Fibroblast of skin of right quadriceps (primary cell): ENCODE data around the gene URM1.
"Not testable (repeated sequence)": the region's sequence is repeated elsewhere in the genome, so short reads cannot be mapped to it uniquely, and the experiment has no call there.

Experiments used
- DNase-seq: peaks from one replicate; pipeline ENCODE4 v3.0.0-alpha.2; 2013

The URM1 gene

DNA sequence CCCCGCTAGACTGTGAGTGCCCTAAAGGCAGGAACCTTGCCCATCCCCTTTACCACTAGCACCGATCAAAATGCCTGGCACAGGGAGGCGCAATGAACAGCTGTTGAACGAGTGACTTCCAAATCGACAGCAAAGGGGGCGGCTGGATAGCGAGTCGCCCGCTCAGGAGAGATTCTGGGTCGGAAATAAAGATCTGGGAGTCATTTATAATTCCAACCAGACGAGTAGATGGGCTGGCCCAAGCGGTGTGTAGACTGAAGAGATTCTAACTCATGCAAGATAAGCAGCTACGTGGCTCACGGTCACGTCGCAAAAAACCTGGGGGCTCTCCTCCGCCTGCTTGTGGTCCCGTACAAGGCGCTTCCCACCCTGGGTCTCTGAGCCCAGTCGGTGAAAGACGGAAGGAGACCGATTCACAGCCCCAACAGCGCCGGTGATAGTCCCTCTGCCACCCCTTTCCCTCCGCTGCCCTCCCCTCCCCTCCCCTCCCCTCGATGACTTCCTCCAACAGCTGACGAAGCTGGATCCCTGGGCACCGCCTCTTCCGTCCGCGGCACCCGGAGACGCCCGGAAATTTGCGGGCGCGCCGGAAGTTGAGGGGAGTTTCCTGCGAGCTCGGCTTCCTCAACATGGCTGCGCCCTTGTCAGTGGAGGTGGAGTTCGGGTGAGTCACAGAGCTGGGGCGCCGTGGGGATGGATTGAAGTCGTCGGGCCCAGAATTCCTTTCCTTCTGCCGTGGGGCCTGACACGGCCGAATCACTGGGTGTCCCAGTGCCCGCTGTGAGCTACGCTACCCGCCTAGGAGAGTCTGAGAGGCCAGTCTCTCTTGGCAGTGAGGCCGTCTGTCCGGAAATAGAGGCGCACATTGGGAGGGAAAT, at the start of gene URM1:
Gene URM1 (plus strand): TSS at position 623 of the 878 bp plus-strand sequence. CDS start 7 bp downstream, at position 630.
- peak; percentile 97 for DNase-seq

DNA sequence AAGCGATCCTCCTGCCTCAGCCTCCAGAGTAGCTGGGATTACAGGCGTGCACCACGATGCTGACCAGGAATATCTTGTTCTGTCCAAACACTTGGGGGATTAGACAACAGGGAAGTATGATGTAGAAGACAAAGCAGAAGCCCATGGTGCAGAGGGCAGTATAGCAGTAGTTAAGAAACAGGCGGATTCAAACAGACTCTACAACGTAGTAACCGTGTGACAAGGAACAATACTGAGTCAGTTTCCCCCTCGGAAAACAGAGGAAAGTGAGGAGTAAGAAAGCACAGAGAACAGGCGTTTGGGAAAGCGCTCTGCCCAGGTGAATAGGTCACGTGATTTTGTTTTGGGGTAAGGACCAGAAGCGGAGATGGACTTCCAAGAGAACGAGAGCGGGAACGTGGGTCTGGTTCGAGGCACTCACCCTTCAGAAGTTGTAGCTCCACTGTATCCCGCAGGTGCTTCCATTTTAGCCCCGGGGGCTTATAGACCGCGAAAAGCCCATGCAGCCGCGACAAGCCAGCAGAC, 49.2 kb upstream of the URM1 start:
- DNase-seq: no peak

- peak; percentile 95 for DNase-seq
These were observed 48.6 kb upstream of the URM1 start, which contains the start of the genes COQ4 and TRUB2 for GRCh38 chr9:128322404-128323211. Gene COQ4 (plus strand): TSS chr9:128322839. CDS start chr9:128322859, 20 bp downstream. Gene TRUB2 (minus strand): TSS chr9:128322447. CDS start chr9:128322408, 39 bp downstream.

DNA sequence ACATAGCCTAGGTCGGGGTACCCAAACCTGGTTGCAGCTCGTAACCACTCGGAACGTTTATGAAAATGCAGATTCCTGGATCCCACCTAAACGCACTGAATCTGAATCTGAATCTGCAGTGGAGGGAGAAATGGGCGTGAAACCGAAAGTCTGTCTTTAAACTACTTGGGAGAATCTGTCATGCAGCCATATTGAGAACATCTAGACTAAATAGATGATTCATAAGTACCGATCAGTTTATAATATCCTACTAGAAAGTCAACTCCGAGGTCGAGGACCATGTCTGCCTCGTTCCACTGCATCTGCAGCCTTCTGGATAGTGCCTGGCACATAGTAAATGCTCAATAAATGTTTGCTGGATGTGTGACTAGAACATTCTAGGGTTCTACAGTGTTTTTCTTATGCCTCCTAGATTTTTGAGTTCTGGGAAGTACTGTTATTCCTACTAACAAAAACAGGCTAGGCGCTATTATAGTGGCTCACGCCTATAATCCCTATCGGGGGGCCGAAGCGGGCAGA, 47.9 kb upstream of the URM1 start:
- DNase-seq: no peak

DNA sequence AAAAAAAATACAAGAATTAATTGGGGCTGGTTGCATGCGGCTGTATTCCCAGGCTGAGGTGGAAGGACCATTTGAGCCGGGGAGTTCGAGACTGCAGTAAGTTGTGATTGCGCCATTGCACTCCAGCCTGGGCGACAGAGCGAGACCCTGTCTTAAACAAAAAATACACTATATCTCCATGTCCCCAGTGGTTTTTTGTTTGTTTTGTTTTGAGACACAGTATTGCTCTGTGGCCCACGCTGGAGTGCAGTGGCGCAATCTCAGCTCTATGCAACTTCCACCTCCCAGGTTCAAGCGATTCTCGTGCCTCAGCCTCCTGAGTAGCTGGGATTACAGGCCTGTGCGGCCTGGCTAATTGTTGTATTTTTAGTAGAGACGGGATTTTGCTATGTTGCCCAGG, 47.4 kb upstream of the URM1 start:
- DNase-seq: no peak

DNA sequence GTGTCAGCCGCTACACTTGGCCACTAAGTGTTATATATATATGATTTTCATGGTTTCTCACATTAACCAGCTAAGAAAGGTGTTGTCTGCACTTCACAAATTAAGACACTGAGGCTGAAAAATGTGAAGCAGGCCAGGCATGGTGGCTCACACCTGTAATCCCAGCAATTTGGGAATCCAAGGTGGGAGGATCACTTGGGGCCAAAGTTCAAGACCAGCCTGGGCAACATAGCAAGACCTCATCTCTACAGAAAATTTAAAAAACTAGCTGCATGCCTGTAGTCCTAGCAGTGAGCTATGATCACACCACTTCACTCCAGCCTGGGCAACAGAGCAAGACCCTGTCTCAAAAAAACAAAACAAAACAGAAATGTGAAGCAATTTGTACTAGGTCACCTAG, 46.8 kb upstream of the URM1 start:
- no peak for DNase-seq

DNA sequence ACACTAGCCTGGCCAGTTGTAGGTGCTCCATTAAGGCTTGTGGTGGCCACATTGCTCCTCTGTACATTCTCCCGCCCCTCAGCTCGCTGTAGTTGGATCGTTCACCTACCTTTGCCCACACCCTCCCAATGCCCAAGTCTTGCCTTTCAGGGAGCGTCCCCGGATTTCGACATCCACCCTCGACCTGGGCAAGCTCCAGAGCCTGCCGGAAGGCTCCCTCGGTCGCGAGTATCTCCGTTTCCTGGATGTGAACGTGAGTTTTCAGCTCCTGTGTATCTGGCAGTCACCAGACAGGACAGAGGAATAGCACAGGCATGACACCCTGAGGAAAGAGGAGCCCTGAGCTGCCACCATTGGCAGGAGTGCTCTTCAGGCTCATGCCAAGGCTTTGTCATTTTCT, 45.5 kb upstream of the URM1 start:
- no peak for DNase-seq

GRCh38 chr9:128333451-128333869, 37.7 kb upstream of the URM1 start:
- no peak for DNase-seq

DNA sequence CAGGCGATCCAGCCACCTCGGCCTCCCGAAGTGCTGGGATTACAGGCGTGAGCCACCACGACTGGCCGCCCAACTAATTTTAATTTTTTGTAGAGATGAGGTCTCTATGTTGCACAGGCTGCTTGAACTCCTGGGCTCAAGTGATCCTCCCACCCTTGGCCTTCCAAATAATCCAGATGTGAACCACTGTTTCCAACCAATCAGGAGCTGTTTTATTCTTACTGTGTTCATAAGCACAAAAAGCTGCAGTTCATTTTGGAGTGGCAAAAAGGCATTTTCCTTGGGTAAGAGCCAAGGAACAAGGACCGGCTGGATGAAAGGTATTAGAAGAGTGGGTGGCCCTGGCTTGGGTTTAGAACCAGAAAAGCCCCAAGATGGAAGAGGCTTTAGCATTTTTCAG, 36.0 kb upstream of the URM1 start:
- DNase-seq: no peak

DNA sequence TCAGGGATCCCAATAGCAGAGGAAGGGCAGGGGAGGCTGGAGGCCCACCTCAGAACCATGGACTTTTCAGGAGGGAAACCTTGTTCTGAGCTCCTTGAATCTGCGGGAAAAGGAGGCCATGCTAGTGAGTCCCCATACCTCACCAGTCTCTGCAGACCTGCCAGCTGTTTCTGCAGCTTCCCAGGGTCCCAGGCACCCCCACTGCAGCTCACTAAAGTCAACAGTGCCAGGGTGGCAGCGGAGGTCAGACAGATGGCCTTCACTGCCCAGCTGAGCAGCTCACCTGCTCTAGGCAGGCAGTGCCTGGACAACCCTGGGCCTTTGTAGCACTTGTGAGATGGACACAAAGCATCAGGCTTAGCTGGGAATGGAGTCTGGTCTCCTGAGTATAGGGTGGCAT, 35.3 kb upstream of the URM1 start:
- DNase-seq: no peak

GRCh38 chr9:128337936-128338335, 33.2 kb upstream of the URM1 start:
- DNase-seq: no peak

DNA sequence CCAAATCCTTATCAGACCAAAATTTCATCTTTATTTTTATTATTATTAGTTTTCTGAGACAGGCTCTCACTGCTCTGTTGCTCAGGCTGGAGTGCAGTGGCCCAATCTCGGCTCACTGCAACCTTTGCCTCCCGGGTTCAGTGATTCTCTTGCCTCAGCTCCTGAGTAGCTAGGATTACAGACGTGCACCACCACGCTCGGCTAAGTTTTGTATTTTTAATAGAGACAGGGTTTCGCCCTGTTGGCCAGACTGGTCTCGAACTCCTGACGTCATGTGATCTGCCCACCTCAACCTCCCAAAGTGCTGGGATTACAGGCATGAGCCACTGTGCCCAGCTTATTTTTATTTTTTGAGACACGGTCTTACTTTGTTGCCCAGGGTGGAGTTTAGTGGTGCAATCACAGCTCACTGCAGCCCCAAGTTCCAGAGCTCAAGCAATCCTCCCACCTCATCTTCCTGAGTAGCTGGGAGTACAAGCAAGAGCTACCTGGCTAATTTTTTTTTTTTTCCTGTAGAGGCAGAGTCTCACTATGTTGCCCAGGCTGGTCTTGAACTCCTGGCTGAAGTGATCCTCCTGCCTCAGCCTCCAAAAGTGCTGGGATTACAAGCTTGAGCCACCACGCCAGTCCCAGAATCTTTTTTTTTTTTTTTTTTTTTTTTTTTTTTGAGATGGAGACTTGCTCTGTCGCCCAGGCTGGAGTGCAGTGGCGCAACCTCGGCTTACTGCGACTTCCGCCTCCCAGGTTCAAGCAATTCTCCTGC, 32.1 kb upstream of the URM1 start:
- not testable (repeated sequence) for DNase-seq

- DNase-seq: peak; percentile 73
These were observed 31.1 kb upstream of the URM1 start, which contains the start of gene SLC27A4 for GRCh38 chr9:128339761-128340690. Gene SLC27A4 (plus strand): TSS chr9:128340527. CDS start chr9:128343133, 2,606 bp downstream.

GRCh38 chr9:128340691-128341434, 30.3 kb upstream of the URM1 start:
- no peak for DNase-seq

DNA sequence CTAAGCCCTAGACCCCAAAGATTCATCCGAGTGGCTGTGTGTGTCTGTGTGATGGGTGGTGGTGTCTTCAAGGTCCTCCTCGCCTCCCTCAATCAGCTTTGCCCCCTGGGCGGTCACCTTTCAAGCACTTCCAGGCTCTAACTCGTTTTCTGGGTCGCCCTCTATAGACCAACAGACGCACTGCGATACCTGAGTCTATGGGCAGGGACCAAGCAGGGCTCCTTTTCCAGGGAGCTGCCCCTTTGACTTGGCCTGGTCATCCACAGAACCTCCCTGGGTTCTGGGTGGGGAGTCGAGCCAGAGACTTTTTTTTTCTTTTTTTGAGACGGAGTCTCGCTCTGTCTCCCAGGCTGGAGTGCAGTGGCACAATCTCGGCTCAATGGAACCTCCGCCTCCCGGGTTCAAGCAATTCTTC, 29.7 kb upstream of the URM1 start:
- DNase-seq: peak; percentile 58

- DNase-seq: no peak
These were observed 28.0 kb upstream of the URM1 start for GRCh38 chr9:128342971-128343680.

DNA sequence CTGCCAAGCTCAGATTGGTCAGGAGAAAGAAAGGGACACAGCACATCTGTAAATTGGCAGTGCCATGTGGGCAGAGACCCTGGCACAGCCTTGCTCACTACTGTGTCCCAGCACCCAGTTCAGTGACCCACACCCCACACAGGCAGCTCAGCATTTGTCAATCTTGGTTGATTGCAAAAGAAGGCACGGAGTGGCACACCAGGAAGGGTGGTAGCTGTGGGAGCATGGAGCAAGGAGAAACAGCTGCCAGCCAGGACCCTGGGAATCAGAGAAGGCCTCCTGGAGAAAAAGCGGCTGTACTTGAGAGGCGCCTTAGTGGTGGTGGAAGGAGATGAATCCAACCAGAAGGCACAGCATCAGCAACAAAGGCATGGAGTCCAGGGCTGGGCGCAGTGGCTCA, 27.3 kb upstream of the URM1 start:
- no peak for DNase-seq

- no peak for DNase-seq
These were observed 26.1 kb upstream of the URM1 start for GRCh38 chr9:128344931-128345605.

GRCh38 chr9:128349125-128349524, 22.0 kb upstream of the URM1 start:
- no peak for DNase-seq
